Stimulated activated CD8-positive, alpha-beta memory T cell treated with anti-CD3 and anti-CD28 coated beads, Interleukin-2, amount 100 ng/mL, for 48 hours (primary cell): ENCODE results near the gene THSD7A.

ENCODE experiments used
- DNase-seq, 2 donors: peaks; one replicate each; pipeline ENCODE4 v3.0.0-alpha.2; 2020; ENCODE audit warnings: low read depth in 2 of 2

THSD7A gene

DNA sequence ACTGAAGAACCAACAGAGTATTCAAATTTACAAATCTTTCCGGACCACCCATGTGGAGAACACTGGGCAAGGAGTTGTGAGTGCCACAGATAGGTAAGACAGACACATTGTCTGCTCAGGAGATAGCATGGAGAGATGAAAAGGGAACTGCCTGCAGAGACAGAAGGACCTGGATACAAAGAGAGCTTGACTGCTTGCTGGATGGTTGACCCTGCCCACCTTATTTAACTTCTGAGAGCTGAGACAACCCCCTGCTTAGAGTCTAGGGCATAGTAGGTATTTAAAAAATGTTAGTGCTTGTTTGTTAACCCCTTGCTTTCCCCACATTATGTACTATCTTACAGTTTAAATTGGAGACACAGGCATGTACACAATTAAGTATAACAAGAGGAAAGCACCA, 314.1 kb downstream of the THSD7A start:
- DNase-seq: no peak

DNA sequence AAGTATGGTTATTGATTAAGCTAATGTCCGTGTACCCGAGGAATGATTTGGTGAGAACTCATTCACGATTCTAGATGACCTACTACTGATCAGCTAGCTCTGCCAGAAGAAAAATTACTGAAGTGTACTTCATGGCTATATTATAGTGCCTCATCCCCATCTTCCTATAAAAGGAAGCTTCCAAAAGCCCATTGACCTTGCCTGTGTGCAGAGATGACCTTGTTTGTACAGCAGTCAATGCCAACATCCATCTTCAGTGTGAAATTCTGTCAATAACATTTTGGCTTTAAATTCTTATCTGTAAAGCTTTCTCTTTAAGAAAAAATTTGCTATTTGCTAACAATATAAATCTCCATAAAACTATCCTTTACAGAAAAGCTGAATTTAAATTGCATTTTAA, 315.7 kb downstream of the THSD7A start:
- DNase-seq: no peak

DNA sequence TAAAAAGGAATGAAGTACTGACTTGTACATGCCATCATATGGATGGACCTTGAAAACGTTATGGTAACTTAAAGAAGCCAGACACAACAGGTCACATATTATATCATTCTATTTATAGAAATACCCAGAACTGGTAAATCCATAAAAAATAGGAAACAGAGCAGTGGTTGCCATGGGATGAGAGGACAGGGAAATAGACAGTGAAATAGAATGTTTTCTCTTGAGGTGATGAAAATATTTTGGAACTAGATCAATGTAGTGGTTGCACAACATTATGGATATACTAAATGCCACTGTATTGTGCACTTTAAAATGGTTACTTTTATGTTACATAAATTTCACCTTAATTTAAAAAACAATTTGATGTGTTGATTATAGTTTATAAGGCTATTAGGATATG, 318.5 kb downstream of the THSD7A start:
- no peak for DNase-seq

DNA sequence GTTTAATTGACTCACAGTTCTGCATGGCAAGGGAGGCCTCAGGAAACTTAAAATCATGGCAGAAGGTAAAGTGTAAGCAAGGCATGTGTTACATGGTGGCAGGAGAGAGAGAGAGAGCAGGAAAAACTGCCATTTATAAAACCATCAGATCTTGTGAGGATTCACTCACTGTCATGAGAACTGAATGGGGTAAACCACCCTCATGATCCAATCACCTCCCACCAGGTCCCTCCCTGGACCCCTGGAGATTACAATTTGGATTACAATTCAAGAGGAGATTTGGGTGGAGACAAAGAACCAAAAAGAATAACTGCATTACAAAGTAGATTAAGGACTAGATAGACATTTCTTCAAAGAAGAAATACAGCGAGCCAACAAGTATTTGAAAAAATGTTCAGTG, 324.1 kb downstream of the THSD7A start:
- no peak for DNase-seq

DNA sequence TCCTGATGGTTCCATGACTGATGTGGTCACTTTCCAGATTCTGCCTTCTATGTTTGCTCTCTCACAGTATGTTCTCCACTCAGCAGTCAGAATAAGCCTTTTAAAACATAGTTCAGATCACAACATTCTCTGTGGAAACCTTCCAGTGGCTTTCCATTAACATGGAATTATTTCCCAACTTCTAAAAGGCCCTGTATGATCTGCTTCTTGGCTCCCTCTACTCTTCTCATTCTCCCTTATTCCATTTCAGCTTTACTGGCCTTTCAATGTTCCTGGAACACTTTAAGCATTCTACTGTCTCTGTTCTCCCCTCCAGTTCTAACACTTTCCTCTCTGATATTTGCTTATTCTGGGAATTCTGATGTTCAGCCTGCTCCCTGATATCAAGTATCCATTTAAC, 325.6 kb downstream of the THSD7A start:
- no peak for DNase-seq

DNA sequence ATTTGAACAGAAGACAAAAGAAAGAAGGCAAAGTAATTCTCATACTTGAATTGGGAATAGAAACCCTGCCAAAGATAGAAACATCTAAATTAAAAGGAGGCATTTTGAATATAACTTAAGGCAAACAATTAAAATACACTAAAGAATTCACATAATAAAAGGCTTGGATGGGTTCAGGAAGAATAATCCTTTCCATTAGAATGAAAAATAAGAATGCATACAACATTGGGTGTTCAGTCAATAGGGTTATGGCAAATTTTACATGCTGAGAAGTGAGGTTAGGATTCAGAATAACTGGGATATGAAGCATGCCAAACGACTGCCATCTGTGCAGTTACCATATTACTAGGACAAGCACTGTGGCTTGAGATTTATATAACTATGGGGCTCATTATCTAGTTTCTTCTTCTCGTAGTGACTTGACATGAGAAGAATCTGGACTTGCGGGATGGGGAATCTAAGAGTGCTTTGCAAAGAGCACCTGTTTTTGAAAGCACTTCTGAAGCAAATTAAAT, 326.5 kb downstream of the THSD7A start:
- DNase-seq: no peak

DNA sequence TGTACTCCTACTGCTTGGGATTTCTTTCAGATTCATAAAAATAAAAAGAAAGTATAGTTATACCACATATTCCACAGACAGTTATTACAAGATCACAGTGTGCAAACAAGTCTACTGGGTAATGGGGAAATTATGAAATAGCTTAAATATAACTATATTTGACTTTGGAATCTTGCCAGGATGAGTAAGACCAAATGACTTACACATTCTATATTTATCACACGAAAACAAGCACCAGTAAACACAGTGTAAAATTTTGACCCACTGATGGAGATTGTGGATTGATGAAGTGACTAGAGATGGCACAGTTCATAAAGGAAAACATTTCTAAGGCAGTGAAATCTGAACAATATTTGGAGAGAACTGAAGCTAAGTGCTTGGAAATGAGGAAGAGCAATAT, 339.7 kb downstream of the THSD7A start:
- DNase-seq: no peak

DNA sequence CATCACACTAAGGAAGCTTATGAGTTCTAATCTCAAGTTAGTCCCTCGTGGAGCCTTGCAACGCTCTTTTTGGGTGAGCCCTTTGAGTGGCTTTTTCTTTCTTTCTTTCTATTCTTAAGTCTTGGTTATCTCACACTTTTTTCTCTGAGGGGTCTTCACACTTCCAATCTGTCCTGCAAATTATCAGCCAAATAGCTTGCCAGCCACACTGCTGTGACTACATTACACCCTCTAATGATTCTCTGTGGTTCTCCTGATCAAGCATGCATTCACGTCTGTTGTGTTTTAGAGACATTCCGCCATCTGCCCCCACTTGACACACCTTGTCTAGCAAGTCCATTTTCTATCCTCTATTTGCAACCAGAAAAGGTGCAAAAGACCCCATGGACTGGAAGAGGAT, 340.2 kb downstream of the THSD7A start:
- no peak for DNase-seq

DNA sequence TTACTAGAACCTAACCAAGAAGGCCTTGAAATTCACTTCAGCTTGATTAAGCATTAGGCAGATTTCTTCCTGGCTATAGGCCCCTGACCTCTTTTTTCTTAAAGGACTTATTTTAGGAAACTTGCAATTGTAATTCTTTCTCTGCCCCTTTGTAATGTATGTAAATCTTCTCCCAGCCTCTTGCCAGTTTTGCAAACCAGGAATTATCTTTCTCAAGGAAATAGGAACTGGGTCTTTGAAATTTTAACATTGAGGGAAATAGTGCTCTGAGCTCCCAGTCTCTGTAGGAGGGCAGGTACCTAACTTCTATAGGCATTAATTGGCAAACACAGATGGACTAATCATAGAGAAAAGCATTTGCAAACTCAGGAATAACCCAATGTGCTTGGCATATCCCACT, 342.7 kb downstream of the THSD7A start:
- no peak for DNase-seq

DNA sequence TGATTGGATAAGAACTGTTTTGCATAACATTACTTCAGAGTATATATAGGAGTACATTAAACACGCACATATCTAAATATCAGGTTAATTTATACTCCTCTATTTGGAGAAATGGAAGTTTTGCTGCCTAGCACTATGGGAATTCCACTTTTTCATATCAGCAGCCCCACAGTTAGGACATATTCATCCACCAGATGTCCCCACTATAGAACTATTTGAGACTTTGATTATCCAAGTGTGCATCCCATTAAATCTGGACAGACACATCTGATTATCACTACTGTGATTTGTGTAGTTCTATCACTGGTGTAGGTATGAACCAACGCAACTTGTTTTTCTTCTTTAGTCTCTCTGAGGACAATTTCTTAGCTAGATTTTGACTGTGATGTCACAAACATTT, 345.7 kb downstream of the THSD7A start:
- no peak for DNase-seq

DNA sequence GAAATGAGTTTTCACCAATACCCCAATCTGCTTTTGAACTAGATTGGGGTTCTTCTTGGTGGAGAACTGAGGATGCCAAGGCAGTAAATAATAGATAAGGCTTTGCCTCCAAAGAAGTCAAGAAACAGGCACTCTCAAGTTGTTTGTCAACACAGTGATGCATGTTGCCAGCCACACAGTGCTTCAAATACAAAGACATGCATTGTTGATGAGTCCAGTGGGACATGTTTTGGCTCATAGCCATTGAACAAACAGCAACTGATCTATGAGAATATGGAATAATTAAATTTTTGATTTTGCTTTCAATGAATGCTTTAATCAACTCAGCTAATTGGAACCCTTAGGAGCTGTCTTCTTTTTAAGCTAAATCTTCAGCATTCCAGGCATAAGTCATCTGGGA, 346.4 kb downstream of the THSD7A start:
- no peak for DNase-seq

DNA sequence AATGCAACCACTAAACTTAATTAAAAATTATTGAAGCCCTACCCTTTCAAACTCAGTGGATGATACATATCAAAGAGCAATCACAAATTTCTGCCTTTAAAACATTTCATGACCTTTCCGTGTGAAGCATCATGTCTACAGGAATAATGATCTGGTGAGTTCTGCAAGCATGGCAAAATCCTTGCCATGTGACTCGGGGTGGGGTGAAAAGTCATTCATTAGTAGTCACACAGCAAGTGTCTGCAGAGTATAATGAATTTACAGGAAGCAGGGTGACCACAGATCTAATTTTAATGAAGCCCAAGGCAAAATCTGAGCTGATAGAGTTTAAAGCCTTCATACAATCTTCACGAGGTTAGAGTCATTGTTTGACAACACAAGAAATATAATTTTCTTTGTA, 351.9 kb downstream of the THSD7A start:
- DNase-seq: no peak

DNA sequence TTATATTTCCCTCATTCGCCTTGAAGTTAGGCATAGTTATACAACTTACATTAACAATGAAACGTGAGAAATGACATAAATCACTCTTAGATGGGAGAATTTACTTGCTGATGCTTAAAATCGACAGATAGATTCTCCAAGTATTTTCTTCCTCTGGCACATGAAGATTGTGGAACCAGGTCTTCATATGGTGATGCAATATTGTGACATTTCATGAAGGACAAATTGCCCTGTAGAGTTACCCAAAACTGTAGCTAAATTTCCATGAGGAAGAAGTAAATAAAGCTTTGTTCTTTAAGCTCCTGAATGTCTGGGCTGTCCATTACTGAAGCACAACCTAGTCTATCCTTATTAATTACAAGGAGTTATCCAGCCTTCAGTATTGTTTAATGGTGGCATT, 353.1 kb downstream of the THSD7A start:
- no peak for DNase-seq

DNA sequence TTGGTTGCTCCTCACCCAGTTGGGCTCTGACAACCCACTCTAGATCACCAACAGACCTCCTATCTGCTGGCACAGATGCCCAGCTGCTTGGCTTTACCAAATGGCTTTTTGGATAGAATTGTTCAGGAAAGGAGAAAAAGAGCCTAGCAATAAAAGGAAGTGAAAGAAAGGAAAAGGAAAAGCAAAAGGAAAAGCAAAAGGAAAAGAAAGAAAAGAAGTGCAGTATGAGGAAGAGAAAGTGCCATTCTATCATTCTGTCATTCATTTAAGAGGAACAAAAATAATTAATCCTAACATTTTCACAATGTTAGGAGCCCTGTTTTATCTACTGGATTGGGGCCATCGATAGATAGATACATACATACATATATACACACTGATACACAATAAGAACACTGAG, 353.6 kb downstream of the THSD7A start:
- no peak for DNase-seq

DNA sequence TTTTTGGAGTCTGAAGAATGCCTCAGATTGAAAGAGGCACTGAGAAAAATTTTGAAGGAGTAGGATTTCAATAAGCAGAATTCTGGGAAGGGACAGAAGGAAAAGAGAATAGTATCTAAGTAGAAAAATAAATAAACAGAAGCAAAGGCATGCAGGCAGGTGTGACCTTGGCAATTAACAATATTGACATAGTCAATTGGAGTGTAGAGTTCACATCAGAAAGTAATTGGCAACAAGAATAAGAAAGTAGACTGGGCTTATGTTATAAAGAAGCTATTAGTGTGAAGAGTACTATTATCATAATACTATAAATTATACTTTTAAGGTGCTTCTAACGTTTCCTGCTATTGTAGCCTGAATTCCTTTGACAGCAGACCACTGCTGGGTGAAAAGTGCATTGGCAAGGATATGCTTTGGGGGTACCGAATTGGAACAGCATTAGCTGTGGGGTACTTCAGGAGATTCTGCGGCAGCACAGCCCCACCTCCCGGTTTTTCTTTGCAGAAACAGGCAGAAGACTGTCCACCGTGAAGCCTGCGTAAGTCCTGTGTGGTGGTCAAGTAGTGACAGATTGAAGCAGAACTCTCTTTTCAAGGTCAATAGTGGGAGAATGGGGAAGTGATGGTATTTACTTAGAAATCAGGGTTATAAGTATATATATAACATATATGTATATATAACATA, 357.0 kb downstream of the THSD7A start:
- no peak for DNase-seq

DNA sequence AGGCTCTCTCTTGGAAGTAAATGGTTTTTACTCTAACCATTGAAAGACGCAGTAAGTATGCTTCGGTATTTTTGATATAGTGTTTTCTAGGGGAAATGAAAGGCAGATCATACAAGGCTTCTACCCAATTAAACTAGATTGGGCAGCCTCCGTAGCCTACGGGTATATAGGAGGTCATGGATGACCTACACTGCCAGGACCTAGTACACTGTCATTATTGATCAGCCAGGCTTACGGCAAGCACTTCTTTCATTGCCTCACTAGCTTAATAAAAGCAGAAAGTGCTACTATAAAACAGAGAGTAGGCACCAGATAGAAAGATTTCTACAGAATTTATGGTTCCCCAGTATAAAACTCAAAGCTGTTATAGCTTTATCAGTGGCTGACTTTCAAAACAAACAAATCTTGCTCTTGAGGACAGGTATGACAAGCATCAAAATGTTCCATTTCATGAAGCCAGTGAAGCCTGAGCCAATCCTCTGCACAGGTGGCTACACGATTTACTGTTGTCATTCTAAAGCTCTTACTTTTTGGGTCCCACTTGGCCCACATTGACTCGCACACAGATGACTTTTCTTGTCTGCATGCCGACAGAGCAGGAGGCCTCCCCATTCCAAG, 358.1 kb downstream of the THSD7A start:
- DNase-seq: no peak

DNA sequence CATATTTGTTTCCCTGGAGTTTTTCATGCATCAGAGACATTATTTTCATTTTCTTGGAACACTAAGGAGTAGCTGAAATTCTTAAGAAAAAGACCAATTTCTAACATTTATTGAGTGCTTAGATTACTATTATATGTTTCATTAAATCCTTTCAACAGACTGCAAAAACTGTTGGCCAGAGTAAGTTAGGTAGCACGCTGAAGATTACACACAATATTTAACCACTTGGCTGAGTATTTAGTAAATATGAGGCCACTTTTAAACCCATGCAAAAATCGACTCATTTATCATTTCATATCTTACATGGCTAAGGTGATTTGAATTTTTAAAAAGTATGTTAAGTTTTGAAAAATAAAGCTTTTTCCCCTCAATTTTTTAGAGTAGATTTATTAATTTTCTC, 358.8 kb downstream of the THSD7A start:
- no peak for DNase-seq

DNA sequence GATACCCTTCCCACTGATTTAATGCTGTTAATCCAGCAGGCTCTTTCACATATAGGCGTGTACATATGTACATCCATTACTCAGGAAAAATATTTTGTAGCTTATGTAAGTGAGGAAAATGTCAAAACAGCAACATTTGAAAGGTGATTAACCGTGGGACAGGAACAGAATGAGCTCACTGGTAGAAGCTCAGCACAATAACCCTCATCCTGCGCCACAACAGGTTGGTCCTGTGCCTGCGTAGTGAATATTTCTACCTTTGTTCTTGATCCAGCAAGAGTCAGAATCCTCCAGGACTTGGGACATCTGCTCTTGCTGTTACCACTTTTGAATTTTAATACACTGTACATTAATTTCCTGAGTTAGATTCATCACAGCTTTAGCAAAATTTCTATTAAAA, 359.4 kb downstream of the THSD7A start:
- DNase-seq: no peak

DNA sequence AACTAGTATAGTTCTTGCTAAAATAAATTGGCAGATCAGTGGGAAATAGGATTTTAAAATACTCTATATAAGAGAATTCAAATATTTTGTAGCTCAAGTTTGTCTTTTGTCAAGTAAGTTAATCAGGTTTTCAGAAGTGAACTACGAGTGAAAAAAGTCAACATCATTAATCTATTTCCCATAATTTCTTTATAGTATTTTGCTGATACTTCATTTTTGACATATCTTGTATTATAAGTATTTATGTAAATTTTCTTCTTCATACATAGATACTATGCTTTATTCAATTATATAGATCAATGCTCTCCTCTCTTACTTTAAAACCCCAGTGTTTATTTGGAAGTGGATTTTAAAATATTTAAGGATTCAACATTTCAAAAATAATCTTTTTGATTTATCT, 360.7 kb downstream of the THSD7A start:
- DNase-seq: no peak

DNA sequence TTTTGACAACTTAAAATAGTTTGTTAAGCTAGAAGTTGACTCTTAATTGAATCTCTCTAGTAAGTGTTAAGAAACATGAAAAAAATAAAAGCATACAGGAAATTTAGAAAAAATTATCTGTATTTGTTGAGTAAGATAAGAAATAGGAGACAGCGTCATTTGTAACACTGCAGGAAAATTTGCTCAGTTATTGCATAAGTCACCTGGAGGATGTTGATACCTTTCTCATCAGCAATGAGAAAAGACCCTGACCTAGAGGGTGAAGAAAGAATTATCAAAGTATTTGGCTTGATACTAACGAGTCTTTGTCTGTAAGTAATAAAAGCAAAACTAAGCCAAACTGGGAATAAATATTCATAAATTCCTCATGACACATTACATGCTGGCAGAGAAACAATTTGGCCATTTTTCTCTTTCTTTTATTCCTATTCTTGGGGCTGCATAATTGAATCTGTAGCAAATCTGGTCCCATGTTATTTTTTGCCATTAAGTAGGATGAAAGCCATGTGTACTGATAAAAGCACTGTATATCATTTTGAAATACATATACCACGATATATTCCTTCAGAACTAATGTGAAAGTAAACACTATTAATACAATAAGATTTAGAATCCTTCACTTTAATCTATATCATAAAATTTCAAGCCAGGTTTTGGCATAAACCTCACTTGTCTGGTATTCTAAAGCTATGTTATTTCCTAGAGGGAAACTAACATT, 362.8 kb downstream of the THSD7A start:
- no peak for DNase-seq

DNA sequence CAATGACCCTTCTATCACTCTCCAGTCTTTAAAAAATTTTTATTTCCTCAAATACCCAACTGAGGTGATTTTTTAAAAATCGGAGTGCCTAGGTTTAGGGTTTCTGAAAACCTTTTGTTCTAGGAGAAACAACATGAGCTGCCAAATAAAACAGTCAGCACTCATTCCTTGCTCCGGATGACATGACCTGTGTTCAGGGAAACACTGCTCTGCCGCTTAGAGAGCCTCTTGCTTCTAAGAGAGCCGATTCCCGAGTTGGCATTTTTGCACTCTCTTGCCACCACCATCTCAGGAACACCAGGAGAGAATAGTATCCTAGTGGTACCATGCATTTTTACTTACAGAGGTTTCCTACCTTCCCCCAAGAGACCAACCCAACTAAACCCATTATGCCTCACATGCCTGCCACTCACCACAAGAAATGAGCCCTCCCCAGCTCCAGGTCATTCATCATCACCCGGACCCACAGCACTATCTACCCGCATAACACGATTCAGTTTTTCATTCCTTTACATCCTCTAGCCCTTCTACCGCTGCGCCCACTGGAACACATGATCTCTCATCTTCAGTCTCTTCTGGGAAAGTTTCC, 365.4 kb downstream of the THSD7A start:
- DNase-seq: no peak

DNA sequence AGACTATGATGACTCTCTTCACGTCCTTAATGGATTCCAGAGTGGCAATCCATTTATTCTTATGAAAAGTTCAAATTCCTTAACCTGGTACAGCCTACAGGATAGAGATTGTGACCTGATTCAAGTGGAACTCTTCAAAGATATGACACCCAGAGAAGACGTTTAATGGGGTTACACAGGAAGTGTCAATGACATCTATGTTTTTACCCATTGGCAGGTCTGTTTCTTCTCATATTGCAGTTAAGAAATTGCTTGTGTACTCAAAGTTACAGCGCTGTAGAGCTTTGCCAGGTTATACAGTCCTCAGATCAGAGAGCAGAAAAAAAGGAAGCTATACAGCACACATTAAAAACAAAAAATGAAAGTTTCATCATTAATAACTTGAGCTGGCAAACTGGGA, 367.4 kb downstream of the THSD7A start:
- no peak for DNase-seq

DNA sequence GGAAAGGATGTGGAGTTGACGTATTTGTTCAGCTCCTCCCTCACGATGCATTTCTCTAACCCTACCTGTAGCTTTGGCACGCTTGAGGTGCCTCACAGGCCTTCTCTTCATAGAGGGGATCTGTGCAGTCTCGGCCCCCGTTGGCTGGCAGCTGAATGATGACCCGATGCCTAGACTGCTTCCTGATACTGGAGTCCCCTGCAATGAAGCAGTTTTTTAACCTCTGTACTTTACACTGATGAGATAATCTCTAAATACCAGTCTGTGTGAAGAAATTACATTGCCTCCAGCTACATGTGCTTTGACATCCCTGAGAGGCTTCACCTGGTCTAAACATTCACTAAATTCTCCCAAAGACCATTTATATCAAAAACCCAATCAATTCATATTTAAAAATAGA, 370.1 kb downstream of the THSD7A start:
- no peak for DNase-seq
